ENCODE measurements around the gene VWA5B1.

- TF ChIP-seq CTCF (IDR thresholded peaks at IDR 0.05; ENCODE audit: insufficient read depth, low read length) (no peak), REST (IDR thresholded peaks at IDR 0.05; ENCODE audit: insufficient replicate concordance, low read depth) (no peak), GABPA (IDR thresholded peaks at IDR 0.05; ENCODE audit: low read depth) (no peak), POLR2AphosphoS5 (IDR thresholded peaks at IDR 0.05; ENCODE audit: low read depth) (no peak), SPI1 (IDR thresholded peaks at IDR 0.05; ENCODE audit: borderline replicate concordance, low read depth) (no peak)
Observed at GRCh38 chr1:20329793-20330542, 39.3 kb downstream of the VWA5B1 start.

All from HL-60 (cell line).